NT2/D1 (cell line): ENCODE measurements around the gene LRBA.

Source experiments
- SUZ12 ChIP-seq: IDR thresholded peaks from 2 replicates; pipeline ENCODE4 v1.6.1; 2011; ENCODE audit not compliant: insufficient read length, insufficient read depth; ENCODE audit errors: extremely low read depth
- YY1 ChIP-seq: IDR thresholded peaks from 2 replicates; pipeline ENCODE4 v1.6.1; 2011; ENCODE audit not compliant: insufficient read length, insufficient read depth
- ZNF274 ChIP-seq: IDR thresholded peaks from 2 replicates; pipeline ENCODE4 v1.6.1; 2011; ENCODE audit warnings: mild to moderate bottlenecking, low read depth, low read length

GRCh38 chr4:150827226-150827625 is 187.9 kb downstream of the LRBA start:
- no peak for TF ChIP-seq ZNF274
- no peak for TF ChIP-seq YY1
- TF ChIP-seq SUZ12, result no peak
